H1 (cell line): ENCODE measurements around the gene HIVEP3. TPM values are rescaled to one million over a fixed set of nuclear protein-coding genes. Genes with fewer than 3 reads are reported as not detected.

Experiments used
- CHD7 ChIP-seq: fragments of 300-600 bp; sonication (generic); IDR thresholded peaks from 2 replicates; pipeline ENCODE4 v1.7.1; 2012; ENCODE audit warnings: low read length, moderate library complexity, mild to moderate bottlenecking, inconsistent platforms; ENCODE audit not compliant: insufficient replicate concordance
- EP300 ChIP-seq, 2 experiments: IDR thresholded peaks; 1 replicate in 1 of 2; 2 replicates in 1 of 2; pipeline ENCODE4 v1.6.1; 2011 to 2012; ENCODE audit warnings: low read depth in 2 of 2, low read length in 2 of 2, mild to moderate bottlenecking in 2 of 2, borderline replicate concordance in 1 of 2, inconsistent platforms in 1 of 2, moderate library complexity in 1 of 2
- HDAC2 ChIP-seq, 2 experiments: fragments of 300-600 bp in 1 of 2; sonication (generic) in 1 of 2; IDR thresholded peaks; 2 replicates each; pipeline ENCODE4 v1.6.1; 2011 to 2012; ENCODE audit warnings: low read depth in 2 of 2, low read length in 2 of 2, mild to moderate bottlenecking in 2 of 2, moderate library complexity in 2 of 2, borderline replicate concordance in 1 of 2, inconsistent platforms in 1 of 2
- KDM4A ChIP-seq: IDR thresholded peaks from one replicate; pipeline ENCODE4 v1.7.1; 2012; ENCODE audit warnings: low read depth, mild to moderate bottlenecking, moderate library complexity, low read length, inconsistent platforms; ENCODE audit not compliant: severe bottlenecking
- polyA plus RNA-seq, 7 experiments: library from polyadenylated mRNA; depleted of rRNA in 3 of 7; stranded (reverse) in 5 of 7; unstranded in 2 of 7; fragments of >200 nt in 5 of 7; fragments of 200-250 nt in 2 of 7; gene quantifications; 1 replicate in 5 of 7; 2 replicates in 1 of 7; 4 replicates in 1 of 7; pipeline versions ENCODE4 v1.2.1 to v1.2.3, GENCODE V29; 2011 to 2013; ENCODE audit warnings: missing spikeins in 2 of 7, mixed read lengths in 2 of 7
- total RNA-seq: library from RNA; stranded (reverse); fragmentation: NEBNext Ultra II Directional; extraction: Animal tissue kit (Norgen Biotek cat#: 25700); gene quantifications from 2 replicates; pipeline ENCODE4 v1.2.1, GENCODE V29; 2021

Gene HIVEP3
- total and polyA plus RNA-seq, 2 of the 8 experiments (the other 6 are each of a cell fraction or from before 2014, with no cell fraction given) = 0.24 to 0.69 TPM

DNA sequence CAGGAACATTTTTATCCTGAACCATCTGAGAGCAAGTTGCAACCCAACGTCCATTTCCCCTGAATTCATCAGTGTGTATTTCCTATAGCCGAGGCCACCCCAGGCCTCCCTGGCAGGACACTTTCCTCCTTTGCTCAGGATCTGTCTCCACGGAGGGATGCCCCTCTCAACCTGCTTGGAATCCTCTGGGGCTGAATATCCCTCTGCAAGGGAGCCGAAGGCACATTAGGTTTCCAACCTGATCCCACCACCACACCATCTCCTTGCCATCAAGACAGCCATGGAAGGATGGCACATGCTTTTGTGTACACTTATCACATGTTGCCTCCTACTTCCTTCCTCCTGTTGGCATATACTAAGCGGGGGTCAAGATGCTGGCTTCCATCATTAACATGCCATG lies 359.4 kb downstream of the HIVEP3 start (continued):
- TF ChIP-seq CHD7 = no peak
- TF ChIP-seq KDM4A = no peak
- no peak for TF ChIP-seq EP300 (IDR thresholded peaks at IDR 0.05; ENCODE audit: borderline replicate concordance in 1 of 2, low read depth in 2 of 2, low read length in 2 of 2)
- TF ChIP-seq HDAC2 (IDR thresholded peaks at IDR 0.05; ENCODE audit: borderline replicate concordance in 1 of 2, low read depth in 2 of 2, low read length in 2 of 2) = no peak
